Gastroesophageal sphincter (tissue), 4 donors: Measurements from ENCODE around the gene NPAS1. TPM values are rescaled to one million over a fixed set of nuclear protein-coding genes. Genes with fewer than 3 reads are reported as not detected.

Experiments
- ATAC-seq: fragments of 150-250 bp; one replicate; pipeline ENCODE4 v1.9.1; 2016; ENCODE audit warnings: mild to moderate bottlenecking, moderate library complexity
- H3K27ac ChIP-seq, 4 donors: fragments of 200-600 bp; sonication (generic) in 3 of 4; 1 replicate in 3 of 4; 2 replicates in 1 of 4; pipeline ENCODE4 v1.5.1; 2016 to 2019
- H3K27me3 ChIP-seq: fragments of 200-600 bp; sonication (generic); one replicate; pipeline ENCODE4 v1.5.1; 2019
- H3K36me3 ChIP-seq, 2 donors: fragments of 200-600 bp; sonication (generic); one replicate each; pipeline ENCODE4 v1.5.1; 2019; ENCODE audit warnings: control low read depth in 1 of 2
- H3K4me1 ChIP-seq, 3 donors: fragments of 200-600 bp; sonication (generic); 1 replicate in 2 of 3; 2 replicates in 1 of 3; pipeline ENCODE4 v1.5.1; 2016 to 2019; ENCODE audit warnings: control low read depth in 2 of 3
- H3K4me3 ChIP-seq, 2 donors: fragments of 200-600 bp; sonication (generic); one replicate each; pipeline ENCODE4 v1.5.1; 2019; ENCODE audit warnings: mild to moderate bottlenecking in 1 of 2, moderate library complexity in 1 of 2
- H3K9me3 ChIP-seq, 3 donors: fragments of 200-600 bp; sonication (generic); one replicate each; pipeline ENCODE4 v1.5.1; 2017 to 2019; ENCODE audit warnings: control low read depth in 2 of 3
- EP300 ChIP-seq: sonication (generic); formaldehyde crosslinking; IDR thresholded peaks from one replicate; pipeline ENCODE4 v1.6.1; 2017; ENCODE audit warnings: antibody characterized with exemption, mild to moderate bottlenecking
- POLR2A ChIP-seq, 2 donors: fragments of 450-650 bp; IDR thresholded peaks; one replicate each; pipeline ENCODE4 v1.6.1; 2017; ENCODE audit warnings: antibody characterized with exemption in 2 of 2, mild to moderate bottlenecking in 2 of 2, moderate library complexity in 1 of 2
- POLR2AphosphoS5 ChIP-seq: sonication (generic); formaldehyde crosslinking; IDR thresholded peaks from one replicate; pipeline ENCODE4 v1.6.1; 2017; ENCODE audit warnings: antibody characterized with exemption
- WGBS, 2 donors: methylation state at CpG; one replicate each; pipeline ENCODE4 v1.1.5; 2018; ENCODE audit warnings: low coverage in 1 of 2; 5-methylcytosine and 5-hydroxymethylcytosine counted together
- total RNA-seq, 4 donors: library from RNA; depleted of rRNA; stranded (reverse); fragments of >200 nt; gene quantifications; one replicate each; pipeline ENCODE4 v1.1.0, GENCODE V29; 2016
- TF ChIP-seq, protein P1 (sequence below), 4 experiments: fragments of 200-600 bp in 2 of 4; fragments of 450-650 bp in 2 of 4; sonication (generic) in 1 of 4; IDR thresholded peaks; one replicate each; pipeline ENCODE4 v1.5.1; 2017 to 2019; ENCODE audit warnings: antibody characterized with exemption in 4 of 4, mild to moderate bottlenecking in 2 of 4, moderate library complexity in 2 of 4

NPAS1 gene
- total RNA-seq, 4 donors from 2014 or later, result 0.85 TPM; not detected in 3

DNA sequence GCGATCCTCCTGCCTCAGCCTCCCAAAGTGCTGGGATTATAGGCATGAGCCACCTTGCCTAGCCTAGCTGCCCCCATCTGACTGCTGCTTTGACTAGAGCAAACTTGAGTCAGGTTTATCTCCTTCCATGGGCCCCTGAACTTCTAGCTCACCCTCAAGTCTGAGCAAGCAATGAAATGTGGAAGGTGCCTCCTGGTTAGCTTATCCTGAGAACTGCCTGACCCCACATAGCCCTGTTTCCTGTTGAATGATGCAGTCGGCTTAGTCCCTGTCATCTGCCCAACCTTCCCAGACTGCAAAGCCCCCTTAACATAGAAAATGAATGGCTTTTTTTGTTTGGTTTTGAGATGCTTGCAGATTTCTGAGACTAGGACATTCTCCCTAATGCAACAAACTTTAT, 37.7 kb downstream of the NPAS1 start:
- no peaks in the 10 kb centered on the region for H3K4me1 ChIP-seq
- H3K36me3 ChIP-seq, result no peaks in the 10 kb centered on the region
- H3K4me3 ChIP-seq, result no peak overlapping the region
- H3K27me3 ChIP-seq, result no peaks in the 10 kb centered on the region
- no peaks in the 10 kb centered on the region for H3K9me3 ChIP-seq
- WGBS, 2 donors, result 75 to 83% methylated on average over 2 of the region's 2 CpGs
- H3K27ac ChIP-seq, result no peak overlapping the region
- no peak for ATAC-seq
- TF ChIP-seq, protein P1, sequence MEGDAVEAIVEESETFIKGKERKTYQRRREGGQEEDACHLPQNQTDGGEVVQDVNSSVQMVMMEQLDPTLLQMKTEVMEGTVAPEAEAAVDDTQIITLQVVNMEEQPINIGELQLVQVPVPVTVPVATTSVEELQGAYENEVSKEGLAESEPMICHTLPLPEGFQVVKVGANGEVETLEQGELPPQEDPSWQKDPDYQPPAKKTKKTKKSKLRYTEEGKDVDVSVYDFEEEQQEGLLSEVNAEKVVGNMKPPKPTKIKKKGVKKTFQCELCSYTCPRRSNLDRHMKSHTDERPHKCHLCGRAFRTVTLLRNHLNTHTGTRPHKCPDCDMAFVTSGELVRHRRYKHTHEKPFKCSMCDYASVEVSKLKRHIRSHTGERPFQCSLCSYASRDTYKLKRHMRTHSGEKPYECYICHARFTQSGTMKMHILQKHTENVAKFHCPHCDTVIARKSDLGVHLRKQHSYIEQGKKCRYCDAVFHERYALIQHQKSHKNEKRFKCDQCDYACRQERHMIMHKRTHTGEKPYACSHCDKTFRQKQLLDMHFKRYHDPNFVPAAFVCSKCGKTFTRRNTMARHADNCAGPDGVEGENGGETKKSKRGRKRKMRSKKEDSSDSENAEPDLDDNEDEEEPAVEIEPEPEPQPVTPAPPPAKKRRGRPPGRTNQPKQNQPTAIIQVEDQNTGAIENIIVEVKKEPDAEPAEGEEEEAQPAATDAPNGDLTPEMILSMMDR (IDR thresholded peaks at IDR 0.05), result no peak
- TF ChIP-seq POLR2AphosphoS5 (no peak), EP300 (no peak), POLR2A (IDR thresholded peaks at IDR 0.05) (no peak)

DNA sequence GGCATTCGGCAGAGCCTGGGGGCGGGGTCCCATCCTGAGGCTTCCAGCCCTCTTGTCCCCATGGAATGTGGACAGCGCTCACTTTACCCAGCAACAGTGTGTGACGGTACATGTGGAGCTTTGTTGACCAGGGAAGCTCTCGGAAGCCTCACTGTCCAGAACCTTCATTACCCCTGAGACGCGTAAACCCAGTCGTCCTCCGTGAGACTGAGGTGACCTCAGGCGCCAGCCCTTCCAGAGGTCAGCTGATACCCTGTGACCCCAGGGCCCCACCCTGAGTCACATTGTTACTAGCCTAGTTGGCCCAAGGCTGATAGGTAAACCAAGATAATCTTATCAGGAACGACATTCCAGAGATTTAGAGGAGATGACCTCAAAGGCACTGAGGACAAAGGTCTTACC, 39.0 kb downstream of the NPAS1 start:
- no peaks in the 10 kb centered on the region for H3K27me3 ChIP-seq
- no peak for ATAC-seq
- 57 to 63% methylated on average over 3 of the region's 11 CpGs for WGBS, 2 donors

DNA sequence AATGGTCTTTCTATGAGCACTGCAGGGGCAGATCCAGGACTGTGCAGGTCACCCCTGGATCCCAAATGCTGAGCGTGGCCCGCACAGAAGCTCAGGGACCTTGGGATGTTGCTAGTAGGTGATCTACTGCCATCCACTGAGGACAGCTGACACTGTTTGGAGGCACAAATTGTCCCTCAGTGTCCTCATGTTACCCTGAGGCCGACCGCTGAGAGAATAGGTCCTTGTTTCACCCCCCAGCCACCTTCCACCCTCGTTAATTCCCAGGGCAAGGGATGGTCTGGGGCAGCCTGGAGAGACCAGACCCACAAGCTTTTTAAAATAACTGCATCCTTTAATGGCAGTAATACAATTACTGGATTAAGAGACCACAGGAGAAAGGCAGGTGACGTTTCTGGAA, 44.2 kb downstream of the NPAS1 start:
- H3K4me1 ChIP-seq, result no peaks in the 10 kb centered on the region

More for the DNA sequence above, 39.0 kb downstream of the NPAS1 start:
- TF ChIP-seq POLR2AphosphoS5 (no peak), EP300 (no peak), POLR2A (IDR thresholded peaks at IDR 0.05) (no peak)
- TF ChIP-seq, protein P1 (IDR thresholded peaks at IDR 0.05), result no peak
- H3K4me1 ChIP-seq, result no peaks in the 10 kb centered on the region
- H3K9me3 ChIP-seq, result no peaks in the 10 kb centered on the region
- H3K36me3 ChIP-seq, result no peaks in the 10 kb centered on the region
- no peak overlapping the region for H3K4me3 ChIP-seq
- no peak overlapping the region for H3K27ac ChIP-seq

DNA sequence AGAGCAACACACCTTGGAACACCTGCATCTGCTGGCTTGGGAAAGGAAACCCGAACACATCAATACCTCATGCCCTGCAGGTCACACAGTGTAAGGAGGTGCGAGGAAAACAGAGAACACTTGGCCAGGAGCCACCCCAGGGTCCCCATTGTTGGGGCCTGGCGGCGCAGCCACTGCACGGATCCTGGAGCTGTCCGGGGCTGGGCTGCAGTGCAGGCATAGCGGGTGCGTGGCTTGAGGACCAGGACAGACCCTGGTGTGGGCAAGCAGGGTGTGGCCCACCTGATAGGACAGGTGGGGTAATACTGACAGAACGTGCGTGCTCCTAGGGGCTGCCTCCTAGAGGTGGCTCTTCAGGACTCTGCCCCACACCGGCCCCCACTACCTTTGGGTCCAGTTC, 45.6 kb downstream of the NPAS1 start:
- Histone ChIP-seq H3K4me1 (no peaks in the 10 kb centered on the region), H3K27me3 (no peaks in the 10 kb centered on the region), H3K4me3 (no peak overlapping the region), H3K27ac (no peak overlapping the region), H3K36me3 (peaks cover 0 to 57% of the 10 kb centered on the region in 2 donors), H3K9me3 (no peaks in the 10 kb centered on the region)
- TF ChIP-seq POLR2A (IDR thresholded peaks at IDR 0.05) (no peak), EP300 (no peak), POLR2AphosphoS5 (no peak)
- TF ChIP-seq, protein P1 (IDR thresholded peaks at IDR 0.05), result no peak
- ATAC-seq, result no peak
- 80% methylated on average over 1 of the region's 11 CpGs; no CpG with 5 or more reads in 1 of the 2 donors for WGBS, 2 donors

More for the DNA sequence above, 44.2 kb downstream of the NPAS1 start:
- Histone ChIP-seq H3K36me3 (peaks cover 0 to 43% of the 10 kb centered on the region in 2 donors), H3K27ac (no peak overlapping the region), H3K9me3 (no peaks in the 10 kb centered on the region), H3K27me3 (no peaks in the 10 kb centered on the region), H3K4me3 (no peak overlapping the region)
- 50 to 93% methylated on average over 1 of the region's 6 CpGs for WGBS, 2 donors
- TF ChIP-seq EP300 (no peak), POLR2AphosphoS5 (no peak), POLR2A (IDR thresholded peaks at IDR 0.05) (no peak)
- TF ChIP-seq, protein P1 (IDR thresholded peaks at IDR 0.05), result no peak
- ATAC-seq, result no peak

DNA sequence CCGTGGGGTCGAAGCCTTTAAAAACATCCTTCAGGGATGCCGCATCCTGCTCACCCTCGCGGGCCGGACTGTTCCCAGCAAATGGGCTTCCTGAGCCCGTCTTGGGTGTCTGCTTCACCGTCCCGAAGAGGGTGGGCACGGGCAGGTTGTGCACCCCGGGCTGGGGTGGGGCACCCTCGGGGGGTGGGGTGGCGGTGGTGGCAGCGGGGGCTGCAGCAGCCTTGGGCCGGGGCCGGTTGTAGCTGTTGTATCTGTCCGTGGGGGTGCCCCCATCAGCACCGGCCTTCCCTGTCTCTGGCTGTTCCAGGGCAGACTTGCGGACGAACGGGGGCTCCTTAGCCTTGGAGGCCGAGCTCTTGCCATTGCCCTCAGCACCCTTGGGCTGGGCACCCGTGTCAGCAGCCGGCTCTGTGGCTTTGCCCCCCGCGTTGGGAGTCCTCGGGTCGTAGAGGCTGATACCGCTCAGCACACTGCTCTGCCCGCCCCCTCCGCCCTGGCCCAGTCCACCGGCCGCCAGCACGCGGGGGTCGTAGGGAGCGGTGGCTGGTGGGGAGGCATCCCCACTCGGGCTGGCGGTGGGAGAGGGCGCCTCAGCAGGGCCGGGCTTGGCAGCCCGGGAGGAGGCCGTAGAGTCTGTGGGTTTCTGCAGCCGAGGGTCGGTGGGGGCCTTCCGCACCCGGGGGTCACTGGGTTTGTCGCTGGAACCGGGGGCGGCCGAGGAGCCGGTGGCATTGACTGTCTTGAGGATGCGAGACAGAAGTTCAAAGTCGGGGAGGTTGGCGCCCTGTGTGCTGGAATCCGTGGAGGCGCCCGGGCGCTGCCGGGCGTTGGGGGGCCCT, 47.0 kb downstream of the NPAS1 start:
- WGBS, 2 donors, result 83% methylated on average over 2 of the region's 61 CpGs; no CpG with 5 or more reads in 1 of the 2 donors
- Histone ChIP-seq H3K4me3 (no peak overlapping the region), H3K4me1 (no peaks in the 10 kb centered on the region), H3K9me3 (no peaks in the 10 kb centered on the region), H3K36me3 (peaks cover 0 to 70% of the 10 kb centered on the region in 2 donors), H3K27me3 (no peaks in the 10 kb centered on the region), H3K27ac (no peak overlapping the region)
- TF ChIP-seq POLR2AphosphoS5 (no peak), POLR2A (IDR thresholded peaks at IDR 0.05) (no peak), EP300 (no peak)
- TF ChIP-seq, protein P1 (IDR thresholded peaks at IDR 0.05), result no peak
- no peak for ATAC-seq
